ENCODE results near the gene ZDHHC17.
"Not testable (repeated sequence)": the region's sequence is repeated elsewhere in the genome, so short reads cannot be mapped to it uniquely, and the experiment has no call there.

ZDHHC17 gene

GRCh38 chr12:76766161-76766560, 2.2 kb downstream of the ZDHHC17 start:
- no peak for DNase-seq

GRCh38 chr12:76768576-76768975, 4.7 kb downstream of the ZDHHC17 start:
- no peak for DNase-seq

GRCh38 chr12:76777765-76778216, 13.9 kb downstream of the ZDHHC17 start:
- DNase-seq: no peak

GRCh38 chr12:76778364-76778763, 14.4 kb downstream of the ZDHHC17 start:
- no peak for DNase-seq

DNA sequence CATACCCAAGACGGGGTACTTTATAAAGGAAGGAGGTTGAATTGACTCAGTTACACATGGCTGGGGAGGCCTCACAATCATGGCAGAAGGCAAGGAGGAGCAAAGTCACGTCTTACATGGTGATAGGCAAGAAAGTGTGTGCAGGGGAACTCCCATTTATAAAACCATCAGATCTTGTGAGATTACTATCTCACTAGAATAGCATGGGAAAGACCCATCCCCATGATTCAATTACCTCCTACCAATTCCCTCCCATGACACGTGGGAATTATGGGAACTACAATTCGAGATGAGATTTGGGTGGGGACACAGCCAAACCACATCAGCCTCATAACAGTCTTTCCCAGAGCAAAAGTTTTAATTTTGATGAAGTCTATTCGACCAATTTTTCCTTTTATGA, 15.4 kb downstream of the ZDHHC17 start:
- DNase-seq: not testable (repeated sequence)

- DNase-seq: no peak
These were observed 17.4 kb downstream of the ZDHHC17 start for GRCh38 chr12:76781321-76781720.

DNA sequence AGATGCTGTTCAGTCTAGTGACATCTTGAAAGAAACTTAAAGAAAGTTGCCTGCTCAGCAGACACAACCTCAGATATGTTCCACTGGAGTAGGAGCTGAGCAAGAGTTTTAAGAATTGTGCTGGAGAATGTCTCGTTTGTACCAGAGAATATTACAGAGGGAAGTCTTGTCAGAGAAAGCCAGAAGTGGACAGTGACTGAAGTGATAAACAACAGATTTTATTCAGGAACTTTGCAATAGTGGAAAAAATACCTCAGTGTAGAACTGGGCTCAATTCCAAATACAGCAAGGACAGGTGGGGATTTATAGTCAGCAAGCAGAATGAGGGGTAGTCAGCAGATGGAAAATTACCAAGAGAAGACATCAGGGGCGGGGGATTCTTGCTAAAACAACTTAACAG, 18.6 kb downstream of the ZDHHC17 start:
- no peak for DNase-seq

- DNase-seq: no peak
These were observed 20.7 kb downstream of the ZDHHC17 start for GRCh38 chr12:76784600-76785051.

DNA sequence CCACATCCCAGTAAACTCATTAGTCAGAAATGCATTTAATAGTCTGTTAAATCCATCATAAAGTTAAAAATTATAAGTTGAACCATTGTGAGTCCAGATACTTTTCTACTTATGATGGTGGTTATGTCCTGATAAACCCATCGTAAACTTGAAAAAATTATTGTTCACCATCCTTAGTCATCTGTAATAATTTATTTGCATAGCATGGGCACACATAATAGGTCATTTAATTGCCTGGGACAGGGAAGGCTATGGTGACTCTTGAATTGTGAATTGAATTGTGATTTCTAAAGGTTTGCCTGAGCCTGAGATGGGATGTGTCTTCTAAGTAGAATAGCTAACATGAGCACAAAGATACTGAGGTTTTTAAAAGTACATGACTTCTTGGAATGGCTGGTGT, 21.5 kb downstream of the ZDHHC17 start:
- no peak for DNase-seq

DNA sequence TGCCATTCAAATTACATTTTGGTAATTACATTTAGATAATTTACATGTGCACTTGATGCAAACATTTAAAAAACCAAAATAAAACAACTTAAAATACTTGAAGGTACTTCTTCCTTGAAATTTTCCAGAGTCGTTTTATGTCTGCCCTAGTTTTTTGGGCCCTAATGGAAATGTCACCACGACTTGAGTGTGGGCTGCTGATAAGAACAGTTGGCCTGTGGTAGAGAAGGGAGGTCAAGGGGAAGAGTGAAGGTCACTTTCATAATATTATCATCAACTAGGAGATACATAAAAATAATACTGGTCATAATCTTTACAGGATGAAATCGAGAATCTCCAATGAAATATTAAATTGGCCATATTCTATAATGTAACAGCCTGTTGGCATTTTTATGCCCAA, 23.1 kb downstream of the ZDHHC17 start:
- DNase-seq: no peak

- DNase-seq: no peak
These were observed 23.8 kb downstream of the ZDHHC17 start for GRCh38 chr12:76787689-76788088.

GRCh38 chr12:76789335-76790050, 25.6 kb downstream of the ZDHHC17 start:
- no peak for DNase-seq

DNA sequence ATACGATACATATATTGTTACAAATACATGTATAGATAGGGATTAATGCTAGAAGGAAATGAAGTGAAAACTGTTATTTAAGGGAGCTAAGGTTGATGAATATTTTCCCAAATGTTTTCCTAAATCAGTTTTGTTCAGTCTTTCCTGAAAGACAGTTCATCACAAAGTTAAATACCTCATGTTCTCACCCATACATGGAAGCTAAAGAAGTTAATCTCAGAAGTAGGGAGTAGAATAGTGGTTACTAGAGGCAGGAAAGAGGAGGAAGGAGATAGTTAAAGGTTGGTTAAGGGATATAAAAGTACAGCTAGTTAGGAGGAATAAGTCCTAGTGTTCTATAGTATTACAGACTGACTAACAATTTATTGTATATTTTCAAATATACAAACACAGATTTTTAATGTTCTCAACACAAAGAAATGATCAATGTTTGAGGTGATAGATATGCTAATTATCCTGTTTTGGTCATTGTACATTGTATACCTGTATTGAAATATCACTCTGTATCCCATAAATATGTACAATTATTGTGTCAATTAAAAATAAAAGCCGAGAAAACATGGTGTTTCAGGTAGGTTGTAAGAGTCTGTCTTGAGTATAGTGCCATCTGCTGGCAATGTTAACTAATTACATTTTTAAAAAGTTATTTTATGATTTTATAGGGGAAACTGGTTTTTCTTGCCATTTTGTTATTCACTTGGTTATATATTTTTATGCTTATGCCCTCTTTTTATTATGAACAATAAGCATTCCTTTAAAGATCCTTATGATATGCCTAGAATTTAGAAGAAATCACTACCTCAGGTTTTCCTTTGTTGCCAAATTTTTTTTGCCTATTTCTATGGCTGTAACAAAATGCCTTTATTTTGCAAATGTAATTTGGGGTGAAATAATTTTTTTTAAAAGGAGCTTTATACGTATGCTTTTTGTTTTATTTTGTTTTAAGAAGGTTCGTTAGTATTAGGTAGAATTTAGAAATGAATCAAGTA, 26.9 kb downstream of the ZDHHC17 start:
- no peak for DNase-seq

GRCh38 chr12:76792828-76793227, 28.9 kb downstream of the ZDHHC17 start:
- no peak for DNase-seq

DNA sequence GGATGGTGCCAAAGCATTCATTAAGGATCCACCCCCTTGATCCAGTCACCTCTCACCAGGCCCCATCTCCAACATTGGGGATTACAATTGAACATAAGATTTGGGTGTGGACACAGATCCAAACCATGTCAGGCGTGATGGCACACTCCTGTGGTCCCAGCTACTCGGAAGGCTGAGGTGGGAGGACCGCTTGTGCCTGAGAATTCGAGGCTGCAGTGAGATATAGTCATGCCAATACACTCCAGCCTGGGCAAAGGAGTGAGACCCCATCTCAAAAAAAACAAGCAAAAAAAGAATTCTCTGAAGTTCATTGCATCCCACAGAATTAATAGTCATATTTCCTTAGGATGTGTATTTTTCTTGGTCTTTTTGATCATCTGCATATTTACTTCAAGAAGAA, 34.9 kb downstream of the ZDHHC17 start:
- DNase-seq: no peak

GRCh38 chr12:76799362-76799761, 35.4 kb downstream of the ZDHHC17 start:
- DNase-seq: no peak

GRCh38 chr12:76802060-76802459, 38.1 kb downstream of the ZDHHC17 start:
- no peak for DNase-seq

- DNase-seq: no peak
These were observed 40.6 kb downstream of the ZDHHC17 start for GRCh38 chr12:76804435-76804976.

GRCh38 chr12:76810671-76811419, 46.9 kb downstream of the ZDHHC17 start:
- DNase-seq: no peak

- no peak for DNase-seq
These were observed 48.1 kb downstream of the ZDHHC17 start for GRCh38 chr12:76811976-76812375.

DNA sequence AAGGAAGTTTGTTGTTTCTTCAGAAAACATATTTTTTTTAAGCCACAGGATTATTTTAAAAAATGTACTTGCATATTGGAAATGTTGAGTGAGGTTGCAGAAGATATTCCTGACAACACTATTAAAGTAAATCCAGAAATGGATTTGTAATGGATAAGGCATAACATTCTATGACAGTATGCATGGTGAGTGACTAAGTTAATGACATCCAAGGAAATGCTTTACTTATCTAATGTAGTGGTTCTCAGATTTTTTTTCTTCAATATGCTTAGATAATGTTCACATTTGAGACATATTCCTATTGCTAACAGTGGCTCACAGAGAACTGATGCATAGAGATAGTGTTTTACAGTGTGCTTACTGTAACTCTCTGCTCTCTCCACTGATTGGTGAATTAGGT, 49.4 kb downstream of the ZDHHC17 start:
- DNase-seq: no peak

- no peak for DNase-seq
These were observed 50.1 kb downstream of the ZDHHC17 start for GRCh38 chr12:76813972-76814371.
